ENCODE measurements around the gene ZFP90. TPM values are rescaled to one million over a fixed set of nuclear protein-coding genes. Genes with fewer than 3 reads are reported as not detected.

Gene ZFP90
- total RNA-seq, 3 donors from 2014 or later (not counting 1 experiment from before 2014, with no cell fraction given), result 23.1 to 36.0 (median 35.3) TPM

GRCh38 chr16:68512742-68513141 is 26.3 kb upstream of the ZFP90 start:
- ATAC-seq (no peak), DNase-seq (no peak)
- Mint-ChIP-seq H3K4me3 (no peak overlapping the region), H3K36me3 (no peaks in the 10 kb centered on the region), H3K4me1 (peaks cover 0 to 4% of the 10 kb centered on the region in 2 donors), H3K27ac (no peak overlapping the region), H3K9me3 (no peaks in the 10 kb centered on the region), H3K27me3 (ENCODE audit: low read depth in 2 of 2) (peaks cover 5 to 10% of the 10 kb centered on the region in 2 donors)
- H3K36me3 ChIP-seq (ENCODE audit: control insufficient read depth, insufficient read depth, low read length), result no peaks in the 10 kb centered on the region
- H3K9me3 ChIP-seq (ENCODE audit: control insufficient read depth, insufficient read depth, low read length), result no peaks in the 10 kb centered on the region
- no peak for TF ChIP-seq CTCF (IDR thresholded peaks at IDR 0.05)
- no peaks in the 10 kb centered on the region for H3K27me3 ChIP-seq (ENCODE audit: control insufficient read depth, insufficient read depth, low read length)
- WGBS (ENCODE audit: insufficient coverage), result 100% methylated on average over 1 of the region's 1 CpG
- no peak overlapping the region for H3K4me3 ChIP-seq (ENCODE audit: low read length)
- H3K27ac ChIP-seq (ENCODE audit: low read length), result no peak overlapping the region
- intact Hi-C loops (cut with micrococcal nuclease), result loop anchor here (5.0 kb wide), 1 partner anchor 145 kb away; no protein-coding TSS in a partner anchor
- peaks cover 8% of the 10 kb centered on the region for H3K4me1 ChIP-seq (ENCODE audit: control insufficient read depth, insufficient read depth, low read length)

- Histone ChIP-seq H3K4me3 (ENCODE audit: low read length) (no peak overlapping the region), H3K36me3 (ENCODE audit: control insufficient read depth, insufficient read depth, low read length) (no peaks in the 10 kb centered on the region), H3K27me3 (ENCODE audit: control insufficient read depth, insufficient read depth, low read length) (no peaks in the 10 kb centered on the region), H3K9me3 (ENCODE audit: control insufficient read depth, insufficient read depth, low read length) (no peaks in the 10 kb centered on the region), H3K4me1 (ENCODE audit: control insufficient read depth, insufficient read depth, low read length) (peaks cover 8% of the 10 kb centered on the region), H3K27ac (ENCODE audit: low read length) (no peak overlapping the region)
- intact Hi-C loops (cut with micrococcal nuclease), result loop anchor here (5.0 kb wide), 1 partner anchor 147 kb away; no protein-coding TSS in a partner anchor
- Mint-ChIP-seq H3K36me3 (no peaks in the 10 kb centered on the region), H3K9me3 (no peaks in the 10 kb centered on the region), H3K4me1 (peaks cover 0 to 4% of the 10 kb centered on the region in 2 donors), H3K4me3 (no peak overlapping the region), H3K27me3 (ENCODE audit: low read depth in 2 of 2) (peaks cover 0 to under 1% of the 10 kb centered on the region in 2 donors), H3K27ac (no peak overlapping the region)
- ATAC-seq (no peak), DNase-seq (no peak)
- 86% methylated on average over 3 of the region's 3 CpGs for WGBS (ENCODE audit: insufficient coverage)
- no peak for TF ChIP-seq CTCF (IDR thresholded peaks at IDR 0.05)
Measured at GRCh38 chr16:68514511-68514910, 24.6 kb upstream of the ZFP90 start.

- peaks cover 8 to 10% of the 10 kb centered on the region in 2 donors for H3K4me1 Mint-ChIP-seq
- no peak for TF ChIP-seq CTCF (IDR thresholded peaks at IDR 0.05)
- intact Hi-C loops (cut with micrococcal nuclease), result no loop called here
- Histone ChIP-seq H3K27me3 (ENCODE audit: control insufficient read depth, insufficient read depth, low read length) (no peaks in the 10 kb centered on the region), H3K36me3 (ENCODE audit: control insufficient read depth, insufficient read depth, low read length) (no peaks in the 10 kb centered on the region), H3K4me3 (ENCODE audit: low read length) (no peak overlapping the region), H3K27ac (ENCODE audit: low read length) (no peak overlapping the region), H3K4me1 (ENCODE audit: control insufficient read depth, insufficient read depth, low read length) (peaks cover 11% of the 10 kb centered on the region), H3K9me3 (ENCODE audit: control insufficient read depth, insufficient read depth, low read length) (no peaks in the 10 kb centered on the region)
- 42% methylated on average over 6 of the region's 7 CpGs for WGBS (ENCODE audit: insufficient coverage)
- no peak overlapping the region for H3K4me3 Mint-ChIP-seq
- no peaks in the 10 kb centered on the region for H3K27me3 Mint-ChIP-seq (ENCODE audit: low read depth in 2 of 2)
- no peak for DNase-seq
- H3K27ac Mint-ChIP-seq, result peak overlapping the region in 1 of 2 donors; percentile 59
- H3K36me3 Mint-ChIP-seq, result no peaks in the 10 kb centered on the region
- no peaks in the 10 kb centered on the region for H3K9me3 Mint-ChIP-seq
- no peak for ATAC-seq
Measured at GRCh38 chr16:68517606-68518166, 21.4 kb upstream of the ZFP90 start.

Measured in natural killer cell (primary cell).